Measurements from ENCODE around the gene TBC1D22A.

- no peak for TF ChIP-seq BHLHE40 (IDR thresholded peaks at IDR 0.05; ENCODE audit: borderline replicate concordance in 1 of 2, low read depth in 2 of 2, low read length in 1 of 2)
- no peak for TF ChIP-seq E2F4 (IDR thresholded peaks at IDR 0.05; ENCODE audit: low read depth, low read length)
- TF ChIP-seq SPI1 (IDR thresholded peaks at IDR 0.05; ENCODE audit: borderline replicate concordance, insufficient read depth, low read depth, low read length), result no peak
- no peak for TF ChIP-seq JUND (IDR thresholded peaks at IDR 0.05; ENCODE audit: low read depth, low read length)
- TF ChIP-seq ASH2L (IDR thresholded peaks at IDR 0.05; ENCODE audit: borderline replicate concordance, low read depth), result no peak
- TF ChIP-seq KDM1A (IDR thresholded peaks at IDR 0.05; ENCODE audit: borderline replicate concordance), result no peak
- TF ChIP-seq ATF7 (IDR thresholded peaks at IDR 0.05; ENCODE audit: low read depth), result no peak
- no peak for TF ChIP-seq CTCF (IDR thresholded peaks at IDR 0.05 in 2 of 3, conservative IDR thresholded peaks at IDR 0.05 in 1 of 3; ENCODE audit: control insufficient read depth in 2 of 3, extremely low read depth in 1 of 3, insufficient read depth in 1 of 3, low read depth in 3 of 3, low read length in 3 of 3)
- no peak for TF ChIP-seq TBL1XR1 (IDR thresholded peaks at IDR 0.05; ENCODE audit: low read depth, low read length)
- TF ChIP-seq ATF2 (IDR thresholded peaks at IDR 0.05; ENCODE audit: low read length), result no peak
Measured at GRCh38 chr22:46994265-46994664, 231.8 kb downstream of the TBC1D22A start.

Measured in GM12878 (cell line).